ENCODE results near the gene DMRTA2.

DNA sequence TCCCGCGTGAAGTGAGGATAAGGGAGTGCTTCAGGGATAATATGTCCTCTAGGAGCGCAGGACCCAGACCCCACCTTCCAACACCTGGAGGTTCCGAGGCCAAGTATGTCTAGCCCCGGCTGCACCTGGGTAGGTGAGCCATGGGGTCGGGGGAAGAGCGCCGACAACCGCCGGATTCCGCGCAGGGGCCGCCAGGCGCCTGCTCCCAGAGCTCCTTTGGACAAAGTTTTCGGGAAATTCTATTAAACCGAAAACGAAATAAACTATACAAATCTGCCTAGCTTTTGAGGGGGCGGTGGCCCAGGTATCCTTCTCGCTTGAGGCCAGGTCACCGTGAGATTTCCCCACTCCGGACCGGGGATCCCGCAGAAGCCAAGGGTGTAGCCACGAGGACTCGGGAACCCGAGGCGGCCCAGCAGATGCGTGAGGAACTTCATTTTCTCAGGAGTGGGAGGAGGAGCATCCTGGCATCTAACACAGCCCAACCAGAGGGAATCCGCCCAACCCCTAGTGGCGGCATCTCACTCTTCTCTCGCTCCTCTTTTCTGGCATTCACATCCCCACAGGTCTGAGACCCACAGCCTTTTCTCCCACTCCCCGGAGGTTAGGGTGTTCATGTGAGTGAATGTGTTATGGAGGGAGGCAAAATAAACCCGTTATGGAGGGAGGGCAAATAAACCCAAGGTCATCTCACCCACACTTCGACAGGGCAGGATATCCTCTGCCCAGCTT, 2.3 kb upstream of the DMRTA2 start:
- TF ChIP-seq POLR2AphosphoS5 (IDR thresholded peaks at IDR 0.05; ENCODE audit: borderline replicate concordance, low read depth, low read length) (no peak), EZH2 (IDR thresholded peaks at IDR 0.05) (no peak)

Measured in SK-N-MC (cell line).